Measurements from ENCODE around the gene ALB. TPM values are rescaled to one million over a fixed set of nuclear protein-coding genes. Genes with fewer than 3 reads are reported as not detected.

Gene ALB
- total RNA-seq, 4 donors from 2014 or later, result 0.32 TPM; not detected in 3

- intact Hi-C loops (cut with DNase I), result no loop called here
- H3K27ac ChIP-seq (replicated peaks in 1 of 4), result no peak overlapping the region
- no peak for DNase-seq (ENCODE audit: extremely low spot score)
- no peaks in the 10 kb centered on the region for H3K4me1 ChIP-seq
- no peaks in the 10 kb centered on the region for H3K9me3 ChIP-seq
- TF ChIP-seq CTCF (IDR thresholded peaks at IDR 0.05), result no peak
- no peak for TF ChIP-seq POLR2AphosphoS5 (IDR thresholded peaks at IDR 0.05)
- TF ChIP-seq POLR2A (IDR thresholded peaks at IDR 0.05; ENCODE audit: low read depth), result no peak
- TF ChIP-seq EP300 (IDR thresholded peaks at IDR 0.05), result no peak
- H3K36me3 ChIP-seq, result no peaks in the 10 kb centered on the region
- H3K27me3 ChIP-seq, result no peaks in the 10 kb centered on the region
- no peak overlapping the region for H3K4me3 ChIP-seq
Measured at GRCh38 chr4:73437558-73437956, 33.5 kb downstream of the ALB start.

- no peaks in the 10 kb centered on the region for H3K36me3 ChIP-seq
- H3K4me1 ChIP-seq, result no peaks in the 10 kb centered on the region
- WGBS, result 78% methylated on average over 1 of the region's 1 CpG
- no peak overlapping the region for H3K4me3 ChIP-seq
- DNase-seq (ENCODE audit: extremely low spot score), result no peak
- H3K27ac ChIP-seq (replicated peaks in 1 of 4), result no peak overlapping the region
- intact Hi-C loops (cut with DNase I), result no loop called here
- TF ChIP-seq POLR2AphosphoS5 (IDR thresholded peaks at IDR 0.05) (no peak), CTCF (IDR thresholded peaks at IDR 0.05) (no peak), POLR2A (IDR thresholded peaks at IDR 0.05; ENCODE audit: low read depth) (no peak), EP300 (IDR thresholded peaks at IDR 0.05) (no peak)
- no peaks in the 10 kb centered on the region for H3K27me3 ChIP-seq
- no peaks in the 10 kb centered on the region for H3K9me3 ChIP-seq
Measured at GRCh38 chr4:73438048-73438447, 34.0 kb downstream of the ALB start.

- Histone ChIP-seq H3K4me1 (no peaks in the 10 kb centered on the region), H3K27me3 (no peaks in the 10 kb centered on the region), H3K4me3 (no peak overlapping the region), H3K36me3 (no peaks in the 10 kb centered on the region), H3K27ac (replicated peaks in 1 of 4) (no peak overlapping the region), H3K9me3 (no peaks in the 10 kb centered on the region)
- no peak for DNase-seq (ENCODE audit: extremely low spot score)
- intact Hi-C loops (cut with DNase I), result no loop called here
- 76% methylated on average over 2 of the region's 2 CpGs for WGBS
- no peak for TF ChIP-seq POLR2AphosphoS5 (IDR thresholded peaks at IDR 0.05)
- no peak for TF ChIP-seq EP300 (IDR thresholded peaks at IDR 0.05)
Measured at GRCh38 chr4:73438582-73439215, 34.6 kb downstream of the ALB start.

GRCh38 chr4:73439445-73439844, 35.4 kb downstream of the ALB start:
- Histone ChIP-seq H3K9me3 (no peaks in the 10 kb centered on the region), H3K27ac (replicated peaks in 1 of 4) (no peak overlapping the region), H3K4me1 (no peaks in the 10 kb centered on the region), H3K36me3 (no peaks in the 10 kb centered on the region), H3K4me3 (no peak overlapping the region), H3K27me3 (no peaks in the 10 kb centered on the region)
- 87% methylated on average over 2 of the region's 2 CpGs for WGBS
- no peak for DNase-seq (ENCODE audit: extremely low spot score)
- intact Hi-C loops (cut with DNase I), result no loop called here
- TF ChIP-seq CTCF (IDR thresholded peaks at IDR 0.05) (no peak), EP300 (IDR thresholded peaks at IDR 0.05) (no peak), POLR2AphosphoS5 (IDR thresholded peaks at IDR 0.05) (no peak), POLR2A (IDR thresholded peaks at IDR 0.05; ENCODE audit: low read depth) (no peak)

GRCh38 chr4:73439991-73440390, 35.9 kb downstream of the ALB start:
- no peaks in the 10 kb centered on the region for H3K27me3 ChIP-seq
- no peaks in the 10 kb centered on the region for H3K4me1 ChIP-seq
- TF ChIP-seq EP300 (IDR thresholded peaks at IDR 0.05) (no peak), CTCF (IDR thresholded peaks at IDR 0.05) (no peak), POLR2A (IDR thresholded peaks at IDR 0.05; ENCODE audit: low read depth) (no peak), POLR2AphosphoS5 (IDR thresholded peaks at IDR 0.05) (no peak)
- WGBS, result 84% methylated on average over 3 of the region's 3 CpGs
- no peaks in the 10 kb centered on the region for H3K9me3 ChIP-seq
- no peak overlapping the region for H3K27ac ChIP-seq (replicated peaks in 1 of 4)
- DNase-seq (ENCODE audit: extremely low spot score), result no peak
- no peak overlapping the region for H3K4me3 ChIP-seq
- H3K36me3 ChIP-seq, result no peaks in the 10 kb centered on the region
- intact Hi-C loops (cut with DNase I), result no loop called here

Data from esophagus muscularis mucosa (tissue), 4 donors.